ENCODE measurements around the gene CYFIP1. TPM values are rescaled to one million over a fixed set of nuclear protein-coding genes. Genes with fewer than 3 reads are reported as not detected.

CYFIP1 gene
- polyA plus RNA-seq, 3 donors, result 47.1 to 85.5 (median 63.8) TPM

DNA sequence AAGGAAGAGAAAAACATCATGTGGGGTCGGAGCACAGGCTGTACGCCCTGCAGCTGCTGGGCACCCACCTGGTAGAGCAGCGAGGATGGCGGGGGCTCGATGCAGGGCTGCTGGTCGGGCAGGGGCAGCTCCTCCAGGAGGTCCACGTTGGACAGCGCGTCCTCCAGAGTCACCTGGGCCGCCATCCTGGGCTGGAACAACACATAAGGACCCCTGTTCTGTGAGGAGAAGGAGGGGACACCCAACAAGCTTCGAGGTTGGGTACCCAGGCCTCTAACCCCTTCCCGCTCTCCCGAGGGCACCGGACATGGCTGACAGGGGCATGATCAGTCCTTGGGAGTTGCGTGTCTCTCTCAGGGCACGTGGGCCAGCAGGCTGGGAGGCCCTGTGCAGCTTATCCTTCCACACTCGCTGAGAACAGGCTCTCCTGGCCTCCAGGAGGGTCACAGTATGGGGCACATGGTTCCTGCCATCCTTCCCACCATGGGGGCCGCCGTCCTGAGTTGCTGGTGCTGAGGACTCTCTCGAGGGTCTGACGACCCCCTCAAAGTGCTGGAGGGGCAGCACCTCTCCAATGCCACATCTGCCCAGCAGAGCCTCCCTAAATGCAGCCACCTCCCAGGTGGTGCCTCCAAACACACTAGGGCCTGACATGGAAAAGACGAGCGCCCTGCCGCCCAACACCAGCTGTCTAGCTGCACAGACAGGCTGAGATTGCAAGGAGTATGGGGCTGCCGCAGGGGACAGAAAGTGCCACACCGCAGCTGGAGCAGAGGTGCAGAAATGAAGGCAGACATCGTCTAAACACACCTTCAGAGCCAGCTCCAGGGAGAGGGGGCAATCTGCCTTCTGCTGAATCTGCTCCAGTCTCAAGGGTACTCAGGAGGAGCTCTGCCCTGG is 32.8 kb downstream of the CYFIP1 start:
- no peaks in the 10 kb centered on the region for H3K27me3 ChIP-seq (ENCODE audit: control insufficient read depth in 2 of 2, insufficient read depth in 2 of 2, low read length in 2 of 2)
- intact Hi-C loops (cut with micrococcal nuclease), result loop anchor here (10.0 kb wide), 1 partner anchor 63 kb away; no protein-coding TSS in a partner anchor
- H3K4me3 Mint-ChIP-seq, result no peak overlapping the region
- no peak overlapping the region for H3K27ac ChIP-seq (ENCODE audit: low read depth in 1 of 2, low read length in 2 of 2)
- H4K20me1 ChIP-seq (ENCODE audit: insufficient read depth, low read length), result peaks cover 75% of the 10 kb centered on the region
- WGBS (ENCODE audit: insufficient coverage), result 94% methylated on average over 25 of the region's 27 CpGs
- peaks cover 37 to 57% of the 10 kb centered on the region in 2 donors for H3K36me3 Mint-ChIP-seq
- peaks cover 0 to 1% (median 1%) of the 10 kb centered on the region in 3 donors for H3K27me3 Mint-ChIP-seq (ENCODE audit: low read depth in 3 of 3)
- H3K79me2 ChIP-seq (ENCODE audit: insufficient read depth, low read length), result peaks cover 39% of the 10 kb centered on the region
- TF ChIP-seq, protein P1, sequence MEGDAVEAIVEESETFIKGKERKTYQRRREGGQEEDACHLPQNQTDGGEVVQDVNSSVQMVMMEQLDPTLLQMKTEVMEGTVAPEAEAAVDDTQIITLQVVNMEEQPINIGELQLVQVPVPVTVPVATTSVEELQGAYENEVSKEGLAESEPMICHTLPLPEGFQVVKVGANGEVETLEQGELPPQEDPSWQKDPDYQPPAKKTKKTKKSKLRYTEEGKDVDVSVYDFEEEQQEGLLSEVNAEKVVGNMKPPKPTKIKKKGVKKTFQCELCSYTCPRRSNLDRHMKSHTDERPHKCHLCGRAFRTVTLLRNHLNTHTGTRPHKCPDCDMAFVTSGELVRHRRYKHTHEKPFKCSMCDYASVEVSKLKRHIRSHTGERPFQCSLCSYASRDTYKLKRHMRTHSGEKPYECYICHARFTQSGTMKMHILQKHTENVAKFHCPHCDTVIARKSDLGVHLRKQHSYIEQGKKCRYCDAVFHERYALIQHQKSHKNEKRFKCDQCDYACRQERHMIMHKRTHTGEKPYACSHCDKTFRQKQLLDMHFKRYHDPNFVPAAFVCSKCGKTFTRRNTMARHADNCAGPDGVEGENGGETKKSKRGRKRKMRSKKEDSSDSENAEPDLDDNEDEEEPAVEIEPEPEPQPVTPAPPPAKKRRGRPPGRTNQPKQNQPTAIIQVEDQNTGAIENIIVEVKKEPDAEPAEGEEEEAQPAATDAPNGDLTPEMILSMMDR (IDR thresholded peaks at IDR 0.05), result no peak
- peaks cover 28 to 52% of the 10 kb centered on the region in 2 donors for H3K36me3 ChIP-seq (replicated peaks in 1 of 2; ENCODE audit: control insufficient read depth in 1 of 2, insufficient read depth in 2 of 2, low read length in 2 of 2)
- H2AFZ ChIP-seq (ENCODE audit: insufficient read depth, low read depth, low read length, poor library complexity, severe bottlenecking), result no peak overlapping the region
- H3K9ac ChIP-seq (ENCODE audit: insufficient read depth, low read length, poor library complexity, severe bottlenecking), result no peak overlapping the region
- H3K9me3 Mint-ChIP-seq, result no peaks in the 10 kb centered on the region
- H3K9me3 ChIP-seq (replicated peaks in 1 of 2; ENCODE audit: control insufficient read depth in 1 of 2, insufficient read depth in 1 of 2, low read length in 2 of 2), result no peaks in the 10 kb centered on the region
- no peak overlapping the region for H3K4me2 ChIP-seq (replicated peaks; ENCODE audit: extremely low read depth, low read length, poor library complexity, severe bottlenecking)
- no peak overlapping the region for H3K4me3 ChIP-seq (replicated peaks in 1 of 3; ENCODE audit: low read depth in 2 of 3, low read length in 3 of 3)
- peak overlapping the region in 1 of 7 donors; percentile 41 for H3K27ac Mint-ChIP-seq
- peaks cover 28% of the 10 kb centered on the region for H3K4me1 Mint-ChIP-seq
- DNase-seq, result no peak
- peaks cover 6 to 14% of the 10 kb centered on the region in 2 donors for H3K4me1 ChIP-seq (ENCODE audit: control insufficient read depth in 1 of 2, insufficient read depth in 2 of 2, low read length in 2 of 2)

DNA sequence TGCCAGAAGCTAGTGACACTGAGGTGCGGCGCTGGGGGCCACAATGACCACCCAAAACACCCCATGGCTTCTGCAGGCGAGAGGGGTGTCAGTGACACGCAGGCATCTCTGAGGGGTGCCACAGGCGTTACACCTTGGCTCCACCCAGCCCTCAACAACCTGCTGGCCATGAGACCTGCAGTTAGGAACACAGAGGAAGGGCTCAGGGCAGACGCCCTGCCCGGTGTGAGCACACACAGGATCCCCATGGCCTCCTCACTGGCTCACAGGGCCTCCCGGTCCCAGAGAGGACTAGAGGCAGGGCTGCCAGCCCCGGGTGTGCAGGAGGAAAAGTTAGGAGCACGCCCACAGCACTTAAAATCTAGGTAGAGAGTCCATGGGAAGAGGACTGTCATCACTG is 35.1 kb downstream of the CYFIP1 start:
- Histone ChIP-seq H4K20me1 (ENCODE audit: insufficient read depth, low read length) (peaks cover 67% of the 10 kb centered on the region), H3K9me3 (replicated peaks in 1 of 2; ENCODE audit: control insufficient read depth in 1 of 2, insufficient read depth in 1 of 2, low read length in 2 of 2) (no peaks in the 10 kb centered on the region), H3K4me1 (ENCODE audit: control insufficient read depth in 1 of 2, insufficient read depth in 2 of 2, low read length in 2 of 2) (peaks cover 6 to 14% of the 10 kb centered on the region in 2 donors), H3K4me3 (replicated peaks in 1 of 3; ENCODE audit: low read depth in 2 of 3, low read length in 3 of 3) (no peak overlapping the region), H3K27me3 (ENCODE audit: control insufficient read depth in 2 of 2, insufficient read depth in 2 of 2, low read length in 2 of 2) (no peaks in the 10 kb centered on the region), H3K27ac (ENCODE audit: low read depth in 1 of 2, low read length in 2 of 2) (no peak overlapping the region), H3K79me2 (ENCODE audit: insufficient read depth, low read length) (peaks cover 17% of the 10 kb centered on the region), H3K36me3 (replicated peaks in 1 of 2; ENCODE audit: control insufficient read depth in 1 of 2, insufficient read depth in 2 of 2, low read length in 2 of 2) (peaks cover 38 to 74% of the 10 kb centered on the region in 2 donors), H2AFZ (ENCODE audit: insufficient read depth, low read depth, low read length, poor library complexity, severe bottlenecking) (no peak overlapping the region), H3K4me2 (replicated peaks; ENCODE audit: extremely low read depth, low read length, poor library complexity, severe bottlenecking) (no peak overlapping the region), H3K9ac (ENCODE audit: insufficient read depth, low read length, poor library complexity, severe bottlenecking) (no peak overlapping the region)
- WGBS (ENCODE audit: insufficient coverage), result 97% methylated on average over 8 of the region's 10 CpGs
- DNase-seq, result no peak
- Mint-ChIP-seq H3K4me3 (no peak overlapping the region), H3K27ac (no peak overlapping the region), H3K36me3 (peaks cover 40 to 69% of the 10 kb centered on the region in 2 donors), H3K27me3 (ENCODE audit: low read depth in 3 of 3) (peaks cover 0 to 1% (median 0%) of the 10 kb centered on the region in 3 donors), H3K4me1 (peaks cover 22% of the 10 kb centered on the region), H3K9me3 (no peaks in the 10 kb centered on the region)
- TF ChIP-seq, protein P1 (IDR thresholded peaks at IDR 0.05), result no peak
- intact Hi-C loops (cut with micrococcal nuclease), result loop anchor here (10.0 kb wide), 1 partner anchor 60 kb away; no protein-coding TSS in a partner anchor
